Measurements from ENCODE around the gene RAI14.
"Not testable (repeated sequence)": the region's sequence is repeated elsewhere in the genome, so short reads cannot be mapped to it uniquely, and the experiment has no call there.

RAI14 gene

DNA sequence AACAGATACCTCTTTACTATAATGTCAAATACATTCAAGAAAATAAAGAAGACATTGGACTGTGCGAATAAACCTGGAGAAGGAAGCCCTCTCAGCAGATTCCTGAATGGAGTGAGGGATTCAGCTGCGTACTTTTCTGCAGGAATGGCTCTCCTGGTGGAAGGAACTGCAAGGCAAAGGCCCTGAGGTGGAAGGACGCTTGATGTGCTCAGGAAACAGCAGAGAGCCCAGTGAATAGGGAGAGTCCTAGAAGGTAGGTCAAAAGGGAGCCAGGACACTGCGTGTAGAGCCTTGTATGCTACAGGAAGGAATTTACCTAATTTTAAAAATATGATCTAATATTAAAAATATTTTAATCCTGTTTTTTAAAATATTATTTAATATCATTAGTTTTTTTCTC lies 114.4 kb downstream of the RAI14 start:
- DNase-seq (ENCODE audit: low read depth in 2 of 2) = no peak

DNA sequence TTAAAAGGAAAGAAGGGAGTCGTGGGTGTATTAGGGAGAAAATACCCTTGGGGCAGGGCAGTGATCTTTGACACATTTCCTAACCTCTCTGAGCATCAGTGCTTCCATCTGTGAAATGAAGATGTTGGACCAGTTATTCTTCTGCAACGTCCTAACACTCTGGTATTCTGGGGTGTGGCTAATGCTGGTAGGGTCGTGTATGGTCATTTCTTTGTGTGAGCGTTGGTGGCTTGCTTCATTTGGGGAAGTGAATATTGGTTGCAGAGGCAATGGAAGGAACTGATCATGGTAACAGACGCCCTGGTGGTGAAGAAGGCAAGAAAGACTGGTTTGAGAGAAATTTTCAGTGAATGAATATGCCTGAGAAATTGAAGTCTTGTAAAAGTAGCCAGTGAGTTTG lies 114.9 kb downstream of the RAI14 start:
- no peak for DNase-seq (ENCODE audit: low read depth in 2 of 2)

- no peak for DNase-seq (ENCODE audit: low read depth in 2 of 2)
These were observed 116.4 kb downstream of the RAI14 start for GRCh38 chr5:34772267-34773098.

- DNase-seq (ENCODE audit: low read depth in 2 of 2) = no peak
These were observed 118.0 kb downstream of the RAI14 start for GRCh38 chr5:34774139-34774538.

GRCh38 chr5:34774678-34775077 lies 118.5 kb downstream of the RAI14 start:
- DNase-seq (ENCODE audit: low read depth in 2 of 2) = not testable (repeated sequence)

GRCh38 chr5:34775886-34776285 lies 119.8 kb downstream of the RAI14 start:
- no peak for DNase-seq (ENCODE audit: low read depth in 2 of 2)

DNA sequence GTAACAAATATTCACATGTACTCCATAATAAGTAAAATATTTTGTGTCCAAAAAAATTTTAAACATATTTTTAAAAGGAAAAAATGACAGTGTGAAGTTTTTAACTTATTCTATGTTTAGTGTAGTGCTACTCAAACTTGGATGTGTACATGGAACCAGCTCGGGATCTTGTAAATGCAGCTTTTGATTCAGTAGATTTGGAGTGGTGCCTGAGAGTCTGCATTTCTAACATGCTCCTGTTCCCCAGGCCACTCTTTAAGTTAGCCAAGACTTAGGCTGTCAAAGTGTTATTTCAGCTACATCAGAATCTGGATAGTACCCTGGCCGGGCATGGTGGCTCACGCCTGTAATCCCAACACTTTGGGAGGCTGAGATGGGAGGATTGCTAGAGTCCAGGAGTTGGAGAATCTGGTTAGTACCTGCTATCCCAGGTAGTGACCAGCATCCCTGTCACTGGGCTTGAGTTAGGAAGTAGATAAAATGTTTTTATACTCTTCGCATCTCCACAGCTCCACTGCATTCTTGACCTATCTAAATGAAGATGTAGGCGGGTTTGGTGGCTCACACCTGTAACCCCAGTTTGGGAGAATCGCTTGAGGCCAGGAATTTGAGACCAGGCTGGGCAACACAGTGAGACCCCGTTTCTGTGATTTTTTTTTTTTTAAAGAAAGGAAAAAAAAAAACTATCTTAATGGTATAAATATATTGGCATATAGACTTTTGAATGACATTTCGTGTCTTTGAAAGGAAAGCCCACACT lies 122.1 kb downstream of the RAI14 start:
- DNase-seq (ENCODE audit: low read depth in 2 of 2) = no peak

GRCh38 chr5:34783892-34784291 lies 127.8 kb downstream of the RAI14 start:
- not testable (repeated sequence) for DNase-seq (ENCODE audit: low read depth in 2 of 2)

- no peak for DNase-seq (ENCODE audit: low read depth in 2 of 2)
These were observed 130.9 kb downstream of the RAI14 start for GRCh38 chr5:34787035-34787434.

- DNase-seq (ENCODE audit: low read depth in 2 of 2) = no peak
These were observed 132.9 kb downstream of the RAI14 start for GRCh38 chr5:34789021-34789531.

- DNase-seq (ENCODE audit: low read depth in 2 of 2) = no peak
These were observed 133.5 kb downstream of the RAI14 start for GRCh38 chr5:34789639-34790038.

DNA sequence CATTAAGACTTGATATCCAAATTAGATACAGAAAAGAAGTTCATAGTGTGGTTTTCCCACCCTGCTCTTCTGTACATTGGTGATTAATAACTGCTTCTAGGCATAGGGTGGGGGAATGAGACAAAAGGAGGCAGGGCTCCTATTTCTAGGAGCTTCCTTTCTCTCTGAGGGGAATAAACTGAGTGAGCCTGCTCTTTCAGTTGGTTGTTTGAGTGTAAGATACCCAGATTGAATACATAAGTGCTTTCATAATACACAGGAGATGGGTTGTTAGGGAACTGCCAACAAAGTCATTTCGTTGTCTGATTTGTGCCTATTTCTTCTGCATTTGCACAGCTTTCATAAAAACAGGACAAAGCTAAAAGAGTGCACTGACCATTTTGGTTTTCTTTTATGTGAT lies 133.9 kb downstream of the RAI14 start:
- DNase-seq (ENCODE audit: low read depth in 2 of 2) = no peak

GRCh38 chr5:34791761-34792244 lies 135.7 kb downstream of the RAI14 start:
- no peak for DNase-seq (ENCODE audit: low read depth in 2 of 2)

DNA sequence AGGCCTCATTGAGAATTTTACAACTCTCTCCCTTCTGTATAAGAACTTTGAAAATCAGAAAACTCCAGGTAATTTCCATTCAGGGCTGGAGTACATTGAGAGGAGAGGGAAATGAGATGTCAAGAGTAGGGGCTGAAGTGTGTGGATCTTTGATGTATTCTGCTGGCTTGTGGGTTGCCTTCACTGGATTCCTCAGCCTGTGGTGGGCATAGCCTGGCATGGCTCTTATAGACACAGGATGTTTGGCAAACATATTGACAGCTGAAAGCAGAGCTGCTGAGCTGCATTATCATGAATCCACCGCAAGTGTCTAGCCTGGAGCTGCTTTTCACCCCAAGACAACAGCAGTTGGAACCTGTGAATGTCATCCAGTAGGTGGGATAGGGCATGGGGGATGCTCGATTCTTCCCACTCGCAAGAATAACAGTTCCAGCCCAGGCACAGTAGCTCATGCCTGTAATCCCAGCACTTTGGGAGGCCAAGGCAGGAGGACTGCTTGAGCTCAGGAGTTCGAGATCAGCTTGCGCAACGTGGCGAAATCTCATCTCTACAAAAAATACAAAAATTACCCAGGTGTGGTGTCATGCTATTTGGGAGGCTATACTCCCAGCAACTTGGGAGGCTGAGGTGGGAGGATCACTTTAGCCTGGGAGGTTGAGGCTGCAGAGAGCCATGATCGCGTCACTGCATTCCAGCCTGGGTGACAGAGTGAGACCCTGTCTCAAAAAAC lies 146.9 kb downstream of the RAI14 start:
- DNase-seq (ENCODE audit: low read depth in 2 of 2) = no peak

- no peak for DNase-seq (ENCODE audit: low read depth in 2 of 2)
These were observed 148.0 kb downstream of the RAI14 start for GRCh38 chr5:34803974-34804732.

- no peak for DNase-seq (ENCODE audit: low read depth in 2 of 2)
These were observed 148.8 kb downstream of the RAI14 start for GRCh38 chr5:34804913-34805312.

DNA sequence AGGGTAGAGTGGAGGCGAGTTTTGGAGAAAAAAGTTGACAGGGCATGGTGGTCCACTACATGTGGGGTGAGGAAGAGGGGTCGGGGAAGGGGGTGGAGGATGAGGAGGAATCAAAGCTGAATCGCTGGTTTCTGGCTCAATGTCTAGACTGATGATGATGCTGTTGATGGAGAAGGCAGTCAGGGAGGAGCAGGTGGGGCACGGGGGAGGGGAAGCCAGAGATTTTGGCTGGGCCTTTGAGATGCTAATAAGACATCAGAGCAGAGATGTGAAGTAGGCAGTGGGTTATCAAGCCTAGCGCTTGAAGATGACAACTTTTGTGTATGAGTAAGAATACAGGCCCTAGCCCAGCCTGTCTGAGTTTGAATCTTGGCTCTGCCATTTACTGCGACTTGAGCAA lies 150.4 kb downstream of the RAI14 start:
- no peak for DNase-seq (ENCODE audit: low read depth in 2 of 2)

GRCh38 chr5:34811706-34812105 lies 155.6 kb downstream of the RAI14 start:
- no peak for DNase-seq (ENCODE audit: low read depth in 2 of 2)

DNA sequence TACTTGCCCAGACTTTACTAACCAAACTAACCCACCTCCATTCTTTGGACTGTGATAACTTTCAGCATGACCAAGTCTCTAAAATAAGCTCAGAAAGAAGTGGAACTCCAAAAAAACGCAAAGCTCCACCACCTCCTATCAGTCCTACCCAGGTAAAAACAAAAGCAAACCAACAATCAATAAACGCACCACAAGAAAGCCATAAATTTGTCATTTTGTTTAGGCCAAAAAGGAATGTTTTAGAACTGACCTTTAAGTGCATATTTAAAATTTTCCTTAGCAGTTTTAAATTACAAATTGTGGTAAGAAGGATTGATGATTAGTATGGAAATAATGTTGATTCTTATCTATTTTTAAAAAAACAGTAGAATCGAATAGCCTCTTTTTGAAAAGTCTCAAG lies 157.4 kb downstream of the RAI14 start:
- no peak for DNase-seq (ENCODE audit: low read depth in 2 of 2)

DNA sequence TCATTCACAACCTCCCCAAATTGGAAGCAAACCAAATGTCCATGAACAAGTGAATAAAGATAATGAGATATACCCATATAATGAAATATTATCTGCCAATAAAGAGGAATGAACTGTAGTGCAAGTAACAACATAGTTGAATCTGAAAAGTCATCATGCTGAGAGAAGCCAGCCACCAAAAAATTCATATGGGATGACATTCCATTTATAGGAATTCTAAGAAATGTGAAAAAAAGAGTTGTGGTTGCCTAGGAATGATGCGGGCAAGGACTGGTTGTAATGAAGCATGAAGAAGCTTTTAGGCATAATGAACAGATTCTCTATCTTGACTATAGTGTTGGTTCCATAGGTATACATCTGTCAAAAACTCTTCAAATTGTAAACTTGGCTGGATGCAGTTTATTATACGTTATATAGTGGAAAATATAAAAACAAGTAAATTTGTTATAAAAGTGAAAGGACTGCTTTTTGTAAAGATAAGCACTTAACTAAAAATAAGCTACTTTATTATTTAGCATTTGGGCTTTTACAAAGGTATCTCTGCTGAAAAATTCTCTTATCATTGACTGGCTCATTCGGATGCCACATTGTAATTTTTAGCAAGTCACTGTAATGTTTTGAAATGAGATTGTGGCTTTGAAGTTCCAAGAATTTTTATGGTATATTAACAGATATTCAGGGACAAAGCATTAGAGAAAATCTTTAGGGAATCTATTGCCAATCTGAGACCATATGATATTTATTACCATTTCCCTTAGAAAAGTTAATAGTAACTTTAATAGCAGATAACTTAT lies 161.6 kb downstream of the RAI14 start:
- no peak for DNase-seq (ENCODE audit: low read depth in 2 of 2)

GRCh38 chr5:34818717-34819116 lies 162.6 kb downstream of the RAI14 start:
- DNase-seq (ENCODE audit: low read depth in 2 of 2) = no peak

All from stimulated activated CD8-positive, alpha-beta memory T cell treated with anti-CD3 and anti-CD28 coated beads, Interleukin-15, amount 100 ng/mL, for 4 hours (primary cell).